CD4-positive, alpha-beta T cell treated with Interleukin-1 beta for 1 hour (primary cell): ENCODE measurements around the gene FITM1.

Experiments used
- DNase-seq, 2 donors: peaks; one replicate each; pipeline ENCODE4 v3.0.0-alpha.2; 2020 to 2022

The FITM1 gene, protein sequence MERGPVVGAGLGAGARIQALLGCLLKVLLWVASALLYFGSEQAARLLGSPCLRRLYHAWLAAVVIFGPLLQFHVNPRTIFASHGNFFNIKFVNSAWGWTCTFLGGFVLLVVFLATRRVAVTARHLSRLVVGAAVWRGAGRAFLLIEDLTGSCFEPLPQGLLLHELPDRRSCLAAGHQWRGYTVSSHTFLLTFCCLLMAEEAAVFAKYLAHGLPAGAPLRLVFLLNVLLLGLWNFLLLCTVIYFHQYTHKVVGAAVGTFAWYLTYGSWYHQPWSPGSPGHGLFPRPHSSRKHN

DNA sequence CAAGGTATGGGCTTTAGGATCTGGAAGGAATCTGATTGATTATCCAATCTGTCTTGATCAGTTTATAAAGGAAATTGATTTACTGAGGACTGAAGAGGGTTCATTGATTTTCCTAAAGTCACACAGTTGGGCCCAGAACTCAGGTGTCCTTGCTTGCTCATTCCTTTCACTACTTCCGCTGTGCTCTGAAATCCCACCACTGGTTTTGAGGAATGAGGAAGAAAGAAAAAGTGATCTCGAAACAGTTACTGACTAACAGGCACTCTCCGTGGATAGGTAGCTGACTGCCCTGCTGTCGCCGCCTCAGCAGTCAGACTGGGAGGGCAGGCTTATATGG, at the start of gene FITM1:
Gene FITM1, plus strand, starts transcription at position 280 of the 337 bp plus-strand sequence. CDS start 905 bp downstream, outside the sequence.
- no peak for DNase-seq

DNA sequence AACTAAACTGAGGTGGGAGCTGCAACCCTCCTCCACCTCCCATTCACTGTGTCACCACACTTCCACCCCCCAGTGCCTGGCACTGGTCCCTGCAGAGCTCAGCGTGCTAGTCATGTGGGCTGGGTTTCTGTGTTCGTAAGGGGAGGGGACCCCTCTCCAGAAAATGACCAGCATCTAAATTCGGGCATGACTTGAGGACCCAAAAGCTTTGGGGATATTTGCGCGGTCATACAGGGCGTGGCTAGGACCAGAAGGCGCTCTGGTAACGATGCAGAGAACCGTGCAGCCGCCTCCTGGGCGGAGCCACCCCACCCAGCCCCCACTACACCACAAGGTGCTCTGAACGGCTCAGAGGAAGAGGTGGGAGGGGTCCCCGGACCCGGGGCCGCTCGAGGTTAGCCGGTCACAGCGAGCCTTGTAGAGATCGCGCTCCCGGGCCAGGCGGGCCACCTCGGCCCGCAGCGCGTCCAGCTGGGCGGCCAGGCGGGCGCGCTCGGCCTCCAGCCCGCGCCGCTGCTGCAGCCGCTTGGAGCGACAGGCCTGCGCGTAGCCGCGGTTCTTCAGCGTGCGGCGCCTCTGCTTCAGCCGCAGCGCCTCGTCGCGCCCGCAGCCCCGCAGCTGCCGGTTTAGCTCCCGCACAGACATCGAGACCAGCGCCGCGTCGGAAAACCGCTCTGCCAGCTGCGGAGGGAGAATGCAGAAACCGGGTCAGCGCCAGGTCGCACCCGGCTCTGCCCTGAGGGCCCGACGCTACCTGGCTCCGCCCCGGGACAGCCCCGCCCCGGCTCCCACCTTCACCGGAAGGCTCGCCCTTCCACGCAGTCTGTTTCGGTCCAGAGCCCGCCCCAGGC, 49.3 kb upstream of the FITM1 start:
- DNase-seq, result peak; percentile 69

DNA sequence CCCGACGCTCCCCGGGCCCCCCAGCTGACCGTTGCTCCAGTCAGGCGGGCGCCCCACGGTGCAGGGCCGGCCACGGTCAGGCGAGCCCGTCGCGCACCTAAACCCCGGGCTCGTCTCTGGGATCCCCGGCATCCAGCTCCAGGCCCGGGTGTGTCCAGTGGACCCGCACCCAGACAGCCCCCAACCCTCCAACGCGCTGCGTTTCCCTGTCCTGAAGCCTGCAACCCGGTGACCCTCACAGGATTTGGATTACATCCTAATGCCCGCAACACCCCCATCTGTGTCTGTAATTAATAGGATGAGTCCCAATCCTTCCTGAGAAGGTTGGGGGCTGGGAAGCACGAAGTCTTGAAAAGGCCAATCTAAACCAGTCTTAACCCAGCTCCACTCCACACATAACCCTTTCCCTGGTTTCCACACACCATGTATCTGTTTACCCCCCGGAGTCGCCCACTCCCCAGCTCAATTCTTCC, 48.7 kb upstream of the FITM1 start:
- DNase-seq, result no peak

DNA sequence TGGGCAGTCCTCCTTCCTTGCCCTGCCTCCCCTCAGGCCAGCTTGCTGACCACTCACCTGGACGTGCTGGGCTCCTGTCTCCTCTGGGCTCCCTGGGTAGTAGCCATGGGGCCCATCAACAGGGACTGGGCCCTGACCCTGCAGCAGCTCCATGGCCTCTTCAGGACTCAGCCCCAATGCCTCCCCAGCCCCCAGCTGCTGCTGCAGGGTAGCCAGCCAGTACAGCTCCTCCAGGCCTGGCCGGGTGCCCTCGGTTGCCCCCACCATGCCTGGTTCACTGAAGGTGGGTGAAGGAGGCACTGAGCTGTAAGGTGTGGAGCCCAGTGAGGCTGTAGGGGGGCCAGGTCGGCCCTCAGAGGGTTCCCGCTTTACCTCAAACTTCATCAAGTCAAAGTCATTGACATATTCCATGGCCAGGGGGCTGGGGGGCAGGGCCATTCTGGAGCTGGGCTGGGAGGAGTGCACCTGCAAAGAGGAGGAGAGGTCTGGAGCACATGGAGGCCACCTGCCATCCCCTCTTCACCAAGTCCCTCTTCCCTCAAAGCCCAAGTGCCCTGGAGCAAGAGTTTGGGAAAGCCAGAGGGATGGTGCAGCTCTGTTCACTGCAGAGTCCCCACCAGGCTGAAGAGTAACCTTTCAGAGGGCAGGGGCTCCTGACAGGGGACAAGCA, 47.9 kb upstream of the FITM1 start:
- no peak for DNase-seq

DNA sequence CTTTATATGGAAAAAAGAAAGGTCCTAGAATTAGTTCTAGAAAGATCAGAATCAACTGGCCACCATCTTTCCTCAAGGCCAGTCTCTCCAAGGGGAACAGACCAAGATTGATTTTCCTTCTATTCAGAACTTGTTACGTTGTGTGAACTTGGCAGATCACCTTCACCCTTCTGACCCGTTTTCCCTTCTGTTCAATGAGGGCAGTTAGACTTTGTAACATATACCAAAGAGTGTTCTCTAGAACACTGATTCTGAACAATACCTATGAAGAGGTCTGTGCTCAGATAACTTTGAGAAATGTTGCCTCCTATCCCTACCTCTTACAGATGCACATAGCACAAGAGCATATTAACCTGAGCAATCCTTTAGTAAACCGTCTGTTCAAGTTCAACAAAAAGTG, 47.0 kb upstream of the FITM1 start:
- DNase-seq, result no peak

DNA sequence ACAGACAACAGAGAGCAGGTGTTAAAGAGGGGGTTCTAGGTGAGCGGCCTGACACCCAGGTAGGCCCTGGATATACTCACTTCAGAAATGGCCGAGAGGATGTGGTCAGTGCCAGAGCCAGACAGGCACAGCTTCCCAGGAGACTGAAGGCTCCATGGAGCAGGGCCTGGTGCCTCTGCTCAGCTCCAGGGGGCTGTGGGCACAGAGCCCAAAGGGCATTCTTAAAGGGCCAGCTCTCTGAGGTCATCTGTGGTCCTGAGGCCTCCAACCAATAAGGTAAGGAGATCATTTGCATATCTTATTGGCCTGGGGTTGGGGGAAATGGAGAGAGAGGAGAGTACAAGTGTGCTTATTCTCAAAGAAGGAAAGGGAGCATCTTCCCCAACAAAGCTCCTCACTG, 46.0 kb upstream of the FITM1 start:
- DNase-seq, result no peak

DNA sequence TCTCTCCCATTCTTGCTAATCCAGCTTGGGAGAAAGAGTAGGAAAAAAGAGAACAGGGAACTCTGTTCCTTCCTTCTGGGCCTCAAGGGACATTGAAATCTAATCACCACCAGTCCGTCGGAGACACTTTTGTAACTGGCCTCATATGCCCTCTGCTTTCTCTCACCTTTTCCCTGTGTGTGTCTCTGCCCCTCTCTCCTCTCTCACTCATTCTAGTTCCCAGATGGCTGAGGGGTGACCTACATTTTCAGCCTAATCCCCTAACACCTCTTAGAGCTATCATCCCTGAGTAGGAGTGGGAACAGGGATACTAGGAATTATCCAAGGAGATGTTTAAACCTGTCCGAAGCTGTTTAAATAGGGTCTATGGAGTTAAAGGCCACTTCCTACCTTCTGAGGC, 45.2 kb upstream of the FITM1 start:
- no peak for DNase-seq

DNA sequence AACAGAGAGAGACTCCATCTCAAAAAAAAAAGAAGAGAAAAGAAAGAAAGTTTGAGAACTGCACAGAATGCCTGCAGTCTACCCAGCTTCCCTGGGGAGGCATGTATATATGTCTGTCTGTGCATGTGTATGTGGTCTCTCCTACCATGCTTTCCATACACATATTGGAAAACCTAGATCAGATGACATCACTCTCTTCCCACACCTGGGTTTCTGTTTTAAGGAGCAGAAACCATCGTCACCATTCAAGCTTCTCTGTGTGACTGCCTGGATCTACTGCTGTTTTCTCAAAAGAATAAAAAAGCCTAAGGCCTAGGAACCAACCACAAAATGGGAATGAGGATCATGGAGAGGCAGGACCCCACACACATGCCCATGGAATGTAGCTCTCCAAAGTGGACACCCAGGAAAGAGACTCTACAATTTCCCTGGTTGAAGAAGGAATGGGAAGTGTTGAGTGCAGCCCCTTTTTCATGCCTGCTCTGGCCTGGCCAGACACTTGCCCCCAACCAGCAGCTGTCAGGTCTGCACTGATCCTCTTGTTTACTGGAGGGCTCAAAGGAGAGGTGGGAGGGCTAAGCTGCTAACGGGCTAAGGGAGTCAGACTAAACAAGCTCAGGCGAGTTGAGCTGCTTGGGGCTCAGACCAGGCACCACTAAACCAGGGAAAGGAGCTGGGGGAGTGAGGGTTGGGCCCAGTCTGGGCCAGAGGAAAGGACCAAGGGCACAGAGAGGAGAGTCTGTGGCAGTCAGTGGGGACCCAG, 44.1 kb upstream of the FITM1 start:
- DNase-seq, result no peak

DNA sequence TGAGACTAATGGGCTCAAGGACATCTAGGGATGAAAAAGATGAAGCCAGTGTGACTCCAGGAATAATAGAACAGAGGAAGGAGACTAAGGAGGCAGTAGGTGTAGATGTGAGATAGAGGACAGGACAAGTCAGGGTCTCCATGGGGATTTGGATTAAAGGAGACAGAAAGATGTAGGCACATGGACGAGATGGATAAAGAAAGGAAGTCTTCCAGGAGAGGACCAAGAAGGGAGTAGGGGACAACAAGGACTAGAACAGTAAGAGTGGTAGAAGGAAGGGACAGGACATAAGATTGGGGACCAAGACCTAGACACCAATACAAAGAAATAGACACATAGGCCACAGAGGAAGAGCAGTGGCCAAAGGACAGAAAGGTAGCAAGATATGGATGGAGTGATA, 43.5 kb upstream of the FITM1 start:
- DNase-seq, result no peak

DNA sequence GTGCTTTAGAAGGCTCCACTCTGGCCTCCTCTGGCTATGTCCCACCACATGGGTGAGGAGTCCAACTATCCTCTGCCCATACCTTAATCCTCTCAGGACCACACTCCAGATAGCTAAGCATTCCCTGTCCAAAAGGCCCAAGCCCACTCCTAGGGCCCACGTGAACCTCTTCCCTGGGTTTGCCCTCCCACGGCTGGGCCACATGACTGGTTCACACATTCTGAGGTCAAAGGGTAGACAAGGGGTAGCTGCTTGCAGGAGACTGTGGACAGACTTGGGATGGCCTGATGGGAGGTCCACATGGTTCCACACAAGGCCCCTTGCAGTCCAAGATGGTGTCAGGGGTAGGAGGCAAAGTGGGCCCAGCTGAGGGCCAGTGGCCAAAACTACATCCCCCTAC, 42.4 kb upstream of the FITM1 start:
- no peak for DNase-seq

DNA sequence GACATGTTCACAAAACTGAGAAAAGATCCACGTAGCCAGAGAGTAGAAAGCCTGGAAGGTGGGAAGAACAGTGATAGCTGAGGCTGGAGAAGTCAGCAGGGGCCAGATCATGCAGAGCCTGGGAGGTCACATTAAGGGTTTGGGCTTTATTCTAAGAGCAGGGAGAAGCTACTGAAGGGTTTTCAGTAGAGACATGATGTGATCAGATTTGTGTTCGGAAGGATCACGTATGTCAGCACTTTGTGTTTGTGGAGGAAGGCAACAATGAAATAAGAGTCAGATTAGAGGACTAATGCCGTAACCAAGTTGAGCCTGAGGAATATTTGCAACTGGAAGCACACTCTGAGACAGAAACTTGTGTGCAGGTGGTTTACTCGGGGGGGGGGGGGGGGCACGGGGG, 40.6 kb upstream of the FITM1 start:
- no peak for DNase-seq

DNA sequence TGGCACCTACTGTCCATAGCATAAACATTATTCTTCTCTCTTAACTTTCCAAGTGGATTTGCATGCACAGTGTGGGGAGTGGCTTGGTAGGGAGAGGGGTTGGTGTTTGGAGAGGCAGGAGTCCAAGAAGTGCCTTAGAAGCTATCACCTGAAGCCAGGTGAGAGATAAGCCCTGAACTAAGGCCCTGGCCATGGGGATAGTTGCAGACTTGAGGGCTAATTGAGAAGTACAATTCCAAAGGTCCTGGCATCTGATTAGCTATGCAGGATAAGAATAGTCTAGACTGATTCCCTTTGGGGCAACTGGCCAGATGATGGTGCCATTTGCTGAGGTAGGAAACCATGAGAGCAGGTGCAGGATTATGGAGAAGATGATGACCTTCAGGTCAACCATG, 38.4 kb upstream of the FITM1 start:
- no peak for DNase-seq

DNA sequence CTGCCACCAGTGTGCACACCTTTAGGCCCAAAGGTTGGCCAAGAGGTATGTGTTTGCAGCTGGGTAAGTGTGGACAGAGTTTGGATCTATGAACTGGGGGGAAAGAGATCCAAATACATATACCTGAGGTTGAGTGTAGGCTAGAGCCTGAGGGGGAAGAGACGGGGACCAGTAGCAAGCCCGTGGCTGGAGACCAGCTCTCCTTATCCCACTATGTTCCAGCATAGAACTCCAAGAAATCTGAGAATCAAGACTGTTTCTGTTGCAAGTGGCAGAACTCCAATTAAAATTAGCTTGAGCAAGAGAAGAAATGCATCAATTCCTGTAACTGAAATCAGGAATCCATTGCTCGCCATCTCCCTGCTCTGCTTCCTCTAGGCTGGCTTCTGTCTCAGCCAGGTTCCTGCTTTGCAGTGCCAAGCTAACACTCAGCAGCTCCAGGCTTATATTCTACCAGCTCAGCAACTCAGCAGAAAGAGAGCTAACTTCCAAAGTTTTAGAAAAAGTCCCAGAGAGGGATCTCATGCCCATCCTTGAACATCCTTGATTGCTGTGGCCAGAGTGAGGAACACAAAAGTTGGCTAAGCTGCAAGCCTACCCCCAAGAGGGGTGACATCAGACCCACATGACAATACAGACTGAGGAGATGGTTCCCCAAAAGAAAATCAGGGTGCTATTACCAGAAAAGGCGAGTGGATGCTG, 37.8 kb upstream of the FITM1 start:
- no peak for DNase-seq

DNA sequence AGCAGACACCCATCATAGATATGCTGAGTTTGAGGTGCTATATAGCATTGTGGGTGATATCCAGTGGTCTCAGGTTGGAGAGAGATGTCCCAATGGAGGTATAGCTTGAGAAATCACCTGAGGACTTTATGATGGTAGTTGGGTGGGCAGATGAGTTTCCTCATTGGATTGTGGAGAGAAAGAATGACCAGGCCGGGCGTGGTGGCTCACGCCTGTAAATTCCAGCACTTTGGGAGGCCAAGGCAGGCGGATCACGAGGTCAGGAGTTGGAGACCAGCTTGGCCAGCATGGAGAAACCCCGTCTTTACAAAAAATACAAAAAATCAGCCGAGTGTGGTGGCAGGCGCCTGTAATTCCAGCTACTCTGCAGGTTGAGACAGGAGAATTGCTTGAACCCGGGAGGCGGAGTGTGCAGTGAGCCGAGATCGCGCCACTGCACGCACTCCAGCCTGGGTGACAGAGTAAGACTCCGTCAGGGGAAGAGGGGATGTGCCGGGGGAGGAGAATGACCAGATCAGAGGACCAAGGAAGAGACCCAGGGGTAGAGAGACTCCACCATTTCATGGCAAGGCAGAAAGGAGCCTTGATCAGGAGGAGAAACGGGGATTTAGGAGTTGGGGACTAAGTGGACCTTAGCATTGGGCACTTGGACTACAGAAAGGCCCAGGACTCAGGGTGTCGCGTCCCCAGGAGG, 37.1 kb upstream of the FITM1 start:
- DNase-seq, result no peak

DNA sequence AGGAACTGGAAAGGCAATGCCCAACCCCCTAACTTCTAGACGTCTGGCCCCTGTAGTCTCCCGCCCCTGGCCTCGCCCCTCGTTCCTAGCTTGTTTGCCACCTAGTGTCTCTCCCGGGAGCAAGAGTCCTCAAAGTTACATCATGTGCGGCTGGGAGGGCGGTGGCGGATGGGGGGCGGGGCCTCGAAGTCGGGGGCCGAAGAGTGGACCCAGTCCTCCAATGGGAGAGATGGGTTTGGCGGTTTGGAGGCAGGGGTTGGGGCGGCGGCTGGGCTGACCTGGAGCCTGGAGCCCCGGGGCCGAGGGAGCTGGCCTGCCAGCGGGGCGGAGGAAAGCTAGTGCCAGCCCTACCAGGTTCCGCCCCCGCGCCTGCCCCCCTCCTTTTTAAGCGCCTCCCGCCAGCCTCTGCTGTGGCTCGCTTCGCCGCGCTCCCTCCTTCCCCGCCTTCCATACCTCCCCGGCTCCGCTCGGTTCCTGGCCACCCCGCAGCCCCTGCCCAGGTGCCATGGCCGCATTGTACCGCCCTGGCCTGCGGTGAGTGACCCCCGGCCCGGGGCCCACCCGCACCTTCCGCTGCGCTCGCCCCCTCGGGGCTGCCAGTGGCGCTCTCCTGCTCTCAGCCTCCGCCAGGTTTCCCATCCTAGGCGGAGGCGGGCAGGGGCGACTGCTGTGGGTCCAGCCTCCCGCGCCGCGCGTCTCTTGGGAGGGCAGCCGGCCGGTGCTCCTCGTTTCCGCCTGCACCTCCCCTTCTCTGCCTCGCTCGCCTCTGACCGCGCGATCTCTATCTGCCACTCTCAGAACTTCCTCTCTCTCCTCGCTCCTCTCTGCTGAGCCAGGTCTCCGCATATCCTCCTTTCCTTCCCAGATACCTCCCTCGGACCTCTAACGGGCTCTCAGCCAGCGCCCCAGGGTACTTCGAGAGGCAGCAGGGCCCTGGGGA, 36.3 kb upstream of the FITM1 start, which contains the start of gene PCK2:
Gene PCK2, plus strand, starts transcription at position 411 of the 940 bp plus-strand sequence. Its CDS starts 95 bp downstream, at position 506.
- DNase-seq, result peak; percentile 72 to 84

DNA sequence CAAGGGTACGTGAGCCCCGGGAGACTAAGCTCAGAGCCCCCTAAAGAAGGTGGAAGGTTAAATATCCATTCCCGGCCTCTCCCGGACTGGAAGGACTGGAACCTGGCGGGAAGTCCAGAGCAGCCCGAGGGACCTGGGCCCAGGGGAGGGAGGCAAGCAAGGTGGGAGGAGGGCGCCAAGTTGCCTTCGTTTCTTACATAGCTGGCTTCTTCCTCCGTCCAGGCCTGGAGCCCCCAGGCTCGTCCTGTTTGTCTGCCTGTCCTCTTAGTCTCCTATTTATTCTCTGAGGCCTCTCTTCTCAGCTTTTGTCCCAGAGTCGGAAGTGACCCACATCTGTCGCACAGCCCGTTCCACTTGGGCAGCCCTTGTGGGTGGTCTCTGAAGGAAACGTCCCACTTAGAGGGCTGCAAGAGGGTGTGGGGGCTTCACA, 35.6 kb upstream of the FITM1 start:
- no peak for DNase-seq

DNA sequence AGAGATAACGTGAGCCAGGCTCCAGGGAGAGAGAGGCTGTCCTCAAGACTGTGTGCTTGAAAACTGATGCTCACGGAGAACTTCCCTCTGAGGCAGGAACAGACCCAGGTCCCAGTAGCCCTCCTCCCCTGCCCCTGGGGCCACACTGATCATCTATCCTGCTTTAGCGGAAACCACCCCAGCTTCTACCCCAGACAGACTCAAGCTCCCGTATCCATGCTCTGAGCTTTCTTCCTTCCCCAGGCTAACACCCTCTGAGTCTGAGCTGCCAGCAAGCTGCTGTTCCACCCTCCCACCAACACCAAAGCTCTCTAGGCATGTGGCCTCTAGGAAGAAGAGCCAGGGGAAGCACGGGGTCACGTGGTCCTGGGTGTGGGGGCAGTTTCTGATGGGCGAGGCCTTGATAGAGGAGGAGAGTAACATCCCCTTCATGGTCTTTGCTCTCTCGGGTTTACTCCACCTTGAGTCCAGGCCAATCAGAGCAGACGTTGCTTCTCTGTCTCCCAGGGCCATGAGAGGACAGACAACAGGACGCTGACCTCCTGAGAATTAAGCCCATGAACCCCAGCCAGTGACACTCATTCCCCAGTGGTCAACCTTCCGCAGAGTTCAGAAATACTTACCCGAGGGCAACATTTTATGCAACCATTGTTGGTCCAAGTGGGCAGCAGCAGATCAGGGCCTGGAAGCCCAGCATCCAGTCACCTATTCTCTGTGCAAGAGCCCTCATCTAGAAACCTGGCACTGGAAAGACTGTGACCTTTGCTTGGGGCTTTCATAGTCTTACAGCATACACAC, 35.0 kb upstream of the FITM1 start:
- DNase-seq, result peak; percentile 35 to 51

DNA sequence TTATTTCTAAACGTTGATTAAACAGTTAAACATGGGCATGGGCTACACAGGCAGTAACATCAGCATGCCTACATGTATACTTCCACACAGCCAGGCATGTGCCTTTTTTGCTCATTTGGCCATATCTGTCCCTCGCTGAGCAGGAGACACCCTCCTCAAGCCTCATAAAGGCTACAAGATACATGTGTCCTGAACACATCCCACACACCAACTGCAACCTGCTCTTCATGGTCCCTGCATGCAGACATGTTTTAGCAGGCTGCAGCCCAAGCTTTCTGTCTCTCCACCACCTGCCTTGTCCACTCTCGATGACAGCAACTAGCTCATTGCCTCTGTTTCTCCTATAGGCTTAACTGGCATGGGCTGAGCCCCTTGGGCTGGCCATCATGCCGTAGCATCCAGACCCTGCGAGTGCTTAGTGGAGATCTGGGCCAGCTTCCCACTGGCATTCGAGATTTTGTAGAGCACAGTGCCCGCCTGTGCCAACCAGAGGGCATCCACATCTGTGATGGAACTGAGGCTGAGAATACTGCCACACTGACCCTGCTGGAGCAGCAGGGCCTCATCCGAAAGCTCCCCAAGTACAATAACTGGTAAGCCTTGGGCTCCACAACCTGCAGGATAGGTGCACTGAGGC, 33.8 kb upstream of the FITM1 start:
- no peak for DNase-seq
